ENCODE results near the gene FIGNL2. TPM values are rescaled to one million over a fixed set of nuclear protein-coding genes. Genes with fewer than 3 reads are reported as not detected.

The FIGNL2 gene
- total and polyA plus RNA-seq, 2 of the 4 experiments (the other 2 are of a cell fraction), result under 0.01 to 0.12 TPM

DNA sequence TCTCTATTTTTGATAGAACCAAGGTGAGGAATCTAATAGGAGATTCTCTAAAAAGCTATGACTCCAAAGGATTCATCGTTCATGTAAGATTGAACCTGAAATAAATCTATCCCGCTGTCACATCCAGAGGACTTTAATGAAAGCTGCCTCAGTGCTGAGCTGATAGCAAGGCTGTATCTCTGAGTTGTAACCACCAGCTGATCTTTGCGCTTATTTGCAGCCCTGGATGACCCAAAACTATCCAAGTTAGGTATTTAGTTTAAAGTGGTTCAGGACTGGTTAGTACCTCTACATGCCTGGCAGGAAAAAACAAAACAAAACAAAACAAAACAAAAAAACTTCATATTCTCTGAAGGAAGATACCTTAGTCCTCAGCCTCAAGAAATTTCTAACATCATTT is 30.6 kb upstream of the FIGNL2 start:
- no peak overlapping the region for H4K8ac ChIP-seq (ENCODE audit: low read depth in 2 of 2, low read length in 2 of 2)
- no peak overlapping the region for H3K56ac ChIP-seq (ENCODE audit: extremely low read depth, insufficient read depth, low read length)
- no peak overlapping the region for H2AK9ac ChIP-seq (replicated peaks; ENCODE audit: low read depth, low read length, poor library complexity)
- H3K4ac ChIP-seq (ENCODE audit: low read depth, low read length), result no peak overlapping the region
- no peaks in the 10 kb centered on the region for H3K9me1 ChIP-seq (ENCODE audit: insufficient read depth, low read length)
- no peak overlapping the region for H2AFZ ChIP-seq (replicated peaks; ENCODE audit: low read length, poor library complexity)
- intact Hi-C loops (cut with micrococcal nuclease) (loop anchor here (5.0 kb wide), 1 partner anchor 347 kb away; no protein-coding TSS in a partner anchor), in situ Hi-C loops (cut with MboI; ENCODE audit: low sequenced_read_pairs) (no loop called here), dilution Hi-C loops (cut with HindIII; ENCODE audit: low sequenced_read_pairs, unreplicated experiment) (no loop called here)
- H4K91ac ChIP-seq (ENCODE audit: insufficient read depth, low read depth, low read length), result no peak overlapping the region
- H3K27ac ChIP-seq (ENCODE audit: insufficient read depth, low read length), result no peak overlapping the region
- TF ChIP-seq RAD21 (IDR thresholded peaks at IDR 0.05; ENCODE audit: low read length), result no peak
- TF ChIP-seq, protein P1, sequence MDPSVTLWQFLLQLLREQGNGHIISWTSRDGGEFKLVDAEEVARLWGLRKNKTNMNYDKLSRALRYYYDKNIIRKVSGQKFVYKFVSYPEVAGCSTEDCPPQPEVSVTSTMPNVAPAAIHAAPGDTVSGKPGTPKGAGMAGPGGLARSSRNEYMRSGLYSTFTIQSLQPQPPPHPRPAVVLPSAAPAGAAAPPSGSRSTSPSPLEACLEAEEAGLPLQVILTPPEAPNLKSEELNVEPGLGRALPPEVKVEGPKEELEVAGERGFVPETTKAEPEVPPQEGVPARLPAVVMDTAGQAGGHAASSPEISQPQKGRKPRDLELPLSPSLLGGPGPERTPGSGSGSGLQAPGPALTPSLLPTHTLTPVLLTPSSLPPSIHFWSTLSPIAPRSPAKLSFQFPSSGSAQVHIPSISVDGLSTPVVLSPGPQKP (IDR thresholded peaks at IDR 0.05; ENCODE audit: borderline replicate concordance, low read depth, low read length), result no peak
- no peak for TF ChIP-seq POLR2A (IDR thresholded peaks at IDR 0.05; ENCODE audit: low read depth, low read length)
- no peak for TF ChIP-seq FOS (IDR thresholded peaks at IDR 0.05; ENCODE audit: low read depth, low read length)
- TF ChIP-seq, protein P2, sequence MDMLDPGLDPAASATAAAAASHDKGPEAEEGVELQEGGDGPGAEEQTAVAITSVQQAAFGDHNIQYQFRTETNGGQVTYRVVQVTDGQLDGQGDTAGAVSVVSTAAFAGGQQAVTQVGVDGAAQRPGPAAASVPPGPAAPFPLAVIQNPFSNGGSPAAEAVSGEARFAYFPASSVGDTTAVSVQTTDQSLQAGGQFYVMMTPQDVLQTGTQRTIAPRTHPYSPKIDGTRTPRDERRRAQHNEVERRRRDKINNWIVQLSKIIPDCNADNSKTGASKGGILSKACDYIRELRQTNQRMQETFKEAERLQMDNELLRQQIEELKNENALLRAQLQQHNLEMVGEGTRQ (IDR thresholded peaks at IDR 0.05; ENCODE audit: low read depth, low read length), result no peak
- no peak for TF ChIP-seq CEBPB (IDR thresholded peaks at IDR 0.05; ENCODE audit: low read depth, low read length)
- no peak for TF ChIP-seq SMC3 (IDR thresholded peaks at IDR 0.05; ENCODE audit: low read depth, low read length)
- no peak for TF ChIP-seq MAZ (IDR thresholded peaks at IDR 0.05; ENCODE audit: borderline replicate concordance, low read depth, low read length)
- TF ChIP-seq BHLHE40 (IDR thresholded peaks at IDR 0.05; ENCODE audit: low read depth, low read length), result no peak
- no peak overlapping the region for H3K14ac ChIP-seq (replicated peaks; ENCODE audit: low read depth, low read length)
- H2BK120ac ChIP-seq (ENCODE audit: low read depth, low read length), result no peak overlapping the region
- H2BK5ac ChIP-seq (ENCODE audit: low read depth, low read length, poor library complexity, severe bottlenecking), result no peak overlapping the region
- no peak overlapping the region for H3K9ac ChIP-seq (ENCODE audit: low read depth, low read length)
- CTCF ChIA-PET, result no interaction called here
- H3K36me3 ChIP-seq (ENCODE audit: control insufficient read depth, insufficient read depth, low read length), result no peaks in the 10 kb centered on the region
- DNase-seq (no peak), ATAC-seq (ENCODE audit: low read depth) (no peak)
- POLR2A ChIA-PET (ENCODE audit: unreplicated experiment), result no interaction called here
- no peak overlapping the region for H2BK20ac ChIP-seq (ENCODE audit: low read depth, low read length)
- no peak overlapping the region for H2AK5ac ChIP-seq (ENCODE audit: low read depth, low read length)
- no peaks in the 10 kb centered on the region for H3K9me3 ChIP-seq (ENCODE audit: control insufficient read depth, insufficient read depth, low read length)
- H4K5ac ChIP-seq (ENCODE audit: low read depth, low read length), result no peak overlapping the region
- no peak overlapping the region for H3K18ac ChIP-seq (ENCODE audit: low read depth, low read length)
- no peaks in the 10 kb centered on the region for H3K4me1 ChIP-seq (ENCODE audit: control insufficient read depth, insufficient read depth, low read length)
- no CpG with 5 or more reads among the region's 3 CpGs for WGBS, 2 experiments (ENCODE audit: extremely low coverage in 2 of 2, insufficient read length in 1 of 2)
- no peak overlapping the region for H2BK15ac ChIP-seq (ENCODE audit: low read depth, low read length)
- H3K4me3 ChIP-seq (ENCODE audit: insufficient read depth, low read depth, low read length), result no peak overlapping the region
- no peaks in the 10 kb centered on the region for H4K20me1 ChIP-seq (ENCODE audit: insufficient read depth, low read length)
- BruUV-seq (replicated peaks), result no TSS peak
- H3K23ac ChIP-seq (ENCODE audit: low read depth, low read length), result no peak overlapping the region
- H3K27me3 ChIP-seq (ENCODE audit: control insufficient read depth, insufficient read depth, low read length), result no peaks in the 10 kb centered on the region
- H3K4me2 ChIP-seq (ENCODE audit: low read depth, low read length), result no peak overlapping the region
- no peaks in the 10 kb centered on the region for H3K79me1 ChIP-seq (ENCODE audit: low read depth in 1 of 2, low read length in 2 of 2)

All from IMR-90 (cell line).